ENCODE measurements around the gene BRSK2. TPM values are rescaled to one million over a fixed set of nuclear protein-coding genes. Genes with fewer than 3 reads are reported as not detected.

The BRSK2 gene
- total RNA-seq, 1 donor from 2014 or later, result 0.59 TPM

DNA sequence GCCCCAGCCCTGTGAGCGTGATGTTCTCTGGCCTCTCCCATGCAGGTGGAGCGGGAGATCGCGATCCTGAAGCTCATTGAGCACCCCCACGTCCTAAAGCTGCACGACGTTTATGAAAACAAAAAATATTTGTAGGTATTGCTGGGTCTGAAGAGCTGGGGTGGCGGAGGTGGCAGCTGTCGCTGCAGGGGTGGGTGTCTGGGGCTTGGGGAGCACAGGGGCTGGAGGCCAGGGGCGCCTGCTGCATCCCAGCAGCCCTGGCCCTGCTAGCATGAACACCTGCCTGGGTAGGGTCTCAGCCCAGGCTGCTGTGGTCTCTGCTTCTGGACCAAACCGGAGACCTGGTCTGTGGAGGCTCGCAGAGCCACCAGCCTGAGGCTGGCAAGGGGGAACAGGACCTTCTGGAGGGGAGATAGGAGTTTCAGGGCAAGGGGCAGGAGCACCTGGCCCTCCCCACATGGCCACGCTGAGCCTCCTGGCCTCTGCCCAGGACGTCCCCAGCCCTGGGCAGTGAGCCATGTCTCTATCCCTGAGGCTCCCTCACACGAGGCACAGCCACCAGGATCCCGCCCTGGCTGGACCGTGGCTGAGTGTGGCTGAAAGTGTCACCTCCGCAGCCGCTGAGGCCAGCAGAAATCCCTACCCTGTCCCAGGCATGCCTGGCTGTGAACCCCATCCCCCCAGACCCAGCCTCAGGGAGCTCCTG is 48.7 kb downstream of the BRSK2 start:
- no peak for DNase-seq

- no peak for DNase-seq
These were observed 49.2 kb downstream of the BRSK2 start for GRCh38 chr11:1438967-1439330.

DNA sequence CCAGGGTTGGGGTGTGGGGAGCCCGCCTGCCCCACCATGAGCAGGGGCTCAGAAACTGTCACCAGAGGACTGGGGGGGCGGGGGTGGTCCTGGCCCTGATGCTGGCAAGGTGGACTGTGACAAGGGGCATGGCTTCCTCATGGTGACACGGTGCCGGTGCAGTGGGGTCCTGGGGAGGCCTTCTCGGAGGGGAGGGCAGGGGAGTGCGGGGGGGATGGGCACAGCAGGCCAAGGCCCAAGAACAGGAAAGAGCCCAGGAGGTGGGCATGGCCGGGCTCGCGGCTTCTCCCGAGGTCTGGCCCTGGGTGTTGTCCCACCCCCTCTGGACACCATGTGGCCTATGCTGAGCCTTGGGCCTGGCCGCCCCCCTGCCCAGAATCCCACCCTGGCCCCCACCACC is 49.6 kb downstream of the BRSK2 start:
- DNase-seq, result no peak

DNA sequence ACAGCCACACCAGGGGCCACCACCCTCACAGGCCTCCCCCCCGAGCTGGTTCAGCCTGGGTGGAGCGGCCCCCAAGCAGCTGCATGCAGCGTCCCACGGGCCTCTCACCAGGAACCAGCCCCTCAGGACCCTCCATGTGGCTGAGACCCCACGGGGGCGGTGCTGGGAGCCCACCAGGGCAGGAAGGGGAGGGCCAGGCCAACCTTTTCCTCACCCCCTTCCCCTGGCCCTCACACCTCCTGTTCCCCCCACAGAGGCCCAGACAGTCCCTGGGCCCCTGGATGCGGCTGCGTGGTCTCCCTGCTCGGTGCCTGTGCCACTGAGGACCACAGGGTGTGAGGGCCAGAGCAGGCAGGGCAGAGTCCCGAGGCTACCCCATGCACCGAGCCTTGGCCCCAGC is 50.3 kb downstream of the BRSK2 start:
- DNase-seq, result no peak

DNA sequence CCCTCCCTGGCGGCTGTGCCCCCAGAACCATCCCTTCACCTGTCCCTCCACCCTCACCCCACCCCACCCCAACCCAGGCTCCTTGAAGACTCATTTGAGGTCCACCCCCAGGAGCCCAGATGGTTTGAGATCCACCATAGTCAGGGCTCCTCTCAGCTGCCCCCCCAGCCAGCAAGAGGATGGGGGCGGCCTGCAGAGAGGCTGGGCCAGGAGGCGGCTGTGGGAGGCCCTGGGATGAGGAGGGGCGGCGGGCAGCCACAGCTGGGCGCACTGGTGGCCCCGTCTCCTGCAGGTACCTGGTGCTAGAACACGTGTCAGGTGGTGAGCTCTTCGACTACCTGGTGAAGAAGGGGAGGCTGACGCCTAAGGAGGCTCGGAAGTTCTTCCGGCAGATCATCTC is 50.8 kb downstream of the BRSK2 start:
- no peak for DNase-seq

- no peak for DNase-seq
These were observed 52.4 kb downstream of the BRSK2 start for GRCh38 chr11:1442163-1442562.

GRCh38 chr11:1442807-1443366 is 53.2 kb downstream of the BRSK2 start:
- DNase-seq, result no peak

GRCh38 chr11:1443737-1444136 is 54.0 kb downstream of the BRSK2 start:
- no peak for DNase-seq

GRCh38 chr11:1444321-1444720 is 54.6 kb downstream of the BRSK2 start:
- DNase-seq, result no peak

DNA sequence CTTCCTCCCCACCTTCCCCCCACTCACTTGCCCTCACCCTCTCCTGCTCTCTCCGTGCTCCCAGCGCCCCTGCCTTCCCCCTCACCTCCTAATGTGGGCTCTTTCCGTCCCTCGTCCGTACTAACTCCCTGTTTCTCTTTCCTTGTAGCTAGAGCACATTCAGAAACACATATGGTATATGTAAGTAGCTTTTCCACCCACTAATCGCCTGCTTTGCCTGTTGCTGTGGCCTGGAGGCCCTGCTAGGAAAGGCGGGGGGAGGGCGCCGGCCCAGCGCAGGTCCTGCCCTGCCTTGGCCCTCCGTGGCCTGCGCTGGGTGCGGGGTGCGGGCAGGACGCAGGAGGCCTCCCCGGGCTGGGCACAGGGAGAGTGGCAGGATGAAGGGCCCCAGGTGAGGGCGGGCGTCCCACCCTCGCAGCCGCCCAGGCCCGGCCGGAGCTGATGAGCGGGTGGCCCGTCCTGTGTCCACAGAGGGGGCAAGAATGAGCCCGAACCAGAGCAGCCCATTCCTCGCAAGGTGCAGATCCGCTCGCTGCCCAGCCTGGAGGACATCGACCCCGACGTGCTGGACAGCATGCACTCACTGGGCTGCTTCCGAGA is 55.2 kb downstream of the BRSK2 start:
- no peak for DNase-seq

DNA sequence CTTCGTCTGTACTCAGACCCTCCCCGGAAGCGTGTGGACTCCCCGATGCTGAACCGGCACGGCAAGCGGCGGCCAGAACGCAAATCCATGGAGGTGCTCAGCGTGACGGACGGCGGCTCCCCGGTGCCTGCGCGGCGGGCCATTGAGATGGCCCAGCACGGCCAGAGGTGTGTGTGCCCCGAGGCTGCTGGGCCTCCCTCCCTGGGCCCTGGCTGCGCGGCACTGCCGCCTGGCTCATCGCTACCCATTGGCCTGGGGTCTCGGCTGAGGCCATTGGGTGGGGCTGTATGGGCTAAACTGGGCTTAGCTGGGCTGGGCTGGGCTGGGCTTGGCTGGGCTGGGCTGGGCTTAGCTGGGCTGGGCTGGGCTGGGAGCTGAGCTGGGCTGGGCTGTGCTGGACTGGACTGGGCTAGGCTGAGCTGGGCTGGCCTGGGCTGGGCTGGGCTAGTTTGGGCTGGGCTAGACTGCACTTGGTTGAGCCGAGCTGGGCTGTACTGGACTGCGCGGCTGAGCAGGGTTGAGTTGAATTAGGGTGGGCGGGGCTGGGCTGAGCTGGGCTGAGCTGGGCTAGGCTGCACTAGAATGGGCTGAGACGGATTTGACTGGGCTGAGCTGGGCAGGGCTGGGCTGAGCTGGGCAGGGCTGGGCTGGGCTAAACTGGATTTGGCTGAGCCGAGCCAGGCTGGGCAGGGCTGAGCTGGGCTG is 56.2 kb downstream of the BRSK2 start:
- DNase-seq, result no peak

DNA sequence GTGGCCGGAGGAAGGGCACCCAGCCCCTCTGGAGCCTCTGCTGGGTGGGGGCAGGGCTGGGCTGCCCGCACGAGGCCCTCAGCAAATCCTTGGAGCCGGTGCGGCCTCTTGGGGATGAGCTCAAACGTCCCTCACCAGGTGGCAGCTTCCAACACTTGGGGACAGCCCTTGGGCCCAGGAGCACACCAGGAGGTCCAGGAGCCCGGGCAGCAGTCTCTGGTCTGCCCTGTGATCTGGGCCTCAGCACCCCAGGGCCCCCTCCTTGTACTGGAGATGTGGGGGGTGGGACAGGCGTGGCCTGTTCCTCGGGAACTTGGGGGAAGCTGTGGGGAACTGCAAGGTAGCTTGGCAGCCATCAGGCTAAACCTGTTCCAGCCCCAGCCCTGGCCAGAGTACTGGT is 56.9 kb downstream of the BRSK2 start:
- DNase-seq, result no peak

DNA sequence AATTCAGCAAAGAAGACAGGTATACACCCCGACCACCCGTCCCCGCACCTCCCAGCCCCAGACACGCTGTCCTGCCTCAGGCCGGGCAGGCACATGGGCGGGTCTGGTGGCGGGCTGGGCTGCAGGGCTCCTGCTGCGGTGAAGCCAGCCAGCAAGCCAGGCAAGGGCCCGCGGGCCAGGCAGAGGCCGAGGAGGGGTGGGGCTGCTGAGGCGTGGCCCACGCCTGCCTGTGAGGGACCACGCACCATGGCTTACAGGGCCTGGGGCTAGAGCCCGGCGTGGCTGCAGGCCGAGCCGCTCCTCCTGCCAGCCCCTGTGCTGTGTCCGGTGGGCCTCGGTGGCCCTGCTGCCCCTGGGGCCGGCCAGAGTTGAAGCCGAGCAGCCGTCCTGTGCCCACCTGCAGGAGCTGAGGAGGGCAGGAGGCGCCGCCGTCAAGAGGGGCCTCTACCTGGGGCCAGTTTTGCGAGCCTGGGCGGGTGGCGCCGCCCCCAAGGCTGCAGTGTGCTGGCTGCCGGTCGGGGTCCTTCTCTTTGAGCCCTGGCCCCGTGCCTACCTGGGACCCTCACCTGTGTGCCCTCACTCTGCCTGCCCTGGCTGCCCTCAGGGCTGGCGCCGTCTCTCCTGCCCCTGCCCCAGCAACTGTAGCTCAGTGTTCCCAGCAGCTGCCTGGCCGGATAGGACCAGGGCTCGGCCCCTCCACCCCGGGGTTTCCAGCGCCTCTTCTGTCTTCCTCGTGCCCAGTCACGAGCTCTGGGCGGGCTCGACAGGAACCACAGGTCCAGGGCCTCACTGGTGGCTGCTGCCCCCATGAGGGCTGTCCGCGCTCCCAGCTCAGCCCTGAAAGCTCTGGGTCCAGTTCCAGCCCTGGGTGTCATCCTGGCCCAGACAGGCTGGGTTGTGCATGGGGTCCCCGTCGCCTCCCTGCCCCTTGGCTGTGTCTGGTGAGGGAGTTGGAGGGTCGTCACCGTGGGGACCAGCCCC is 58.4 kb downstream of the BRSK2 start:
- no peak for DNase-seq

DNA sequence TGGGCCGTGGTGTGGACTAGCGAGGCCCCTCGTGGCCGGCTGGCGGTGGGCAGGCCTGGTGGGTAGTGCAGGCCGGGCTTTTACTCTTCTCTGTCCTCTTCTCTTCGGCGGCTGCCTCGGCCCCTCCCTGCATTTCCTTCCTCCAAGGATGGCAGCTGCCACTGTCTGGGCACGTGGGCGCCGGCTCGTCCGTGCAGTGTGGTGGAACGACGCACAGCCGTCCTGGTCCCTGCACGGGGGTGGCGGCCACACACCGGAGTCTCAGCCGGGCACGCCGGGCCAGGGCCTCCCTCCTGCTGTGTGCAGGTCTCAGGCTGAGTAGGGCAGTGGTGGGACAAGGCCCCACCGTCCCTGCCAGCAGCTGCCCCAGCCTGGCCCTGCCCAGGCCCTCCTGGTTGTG is 59.1 kb downstream of the BRSK2 start:
- DNase-seq, result no peak

DNA sequence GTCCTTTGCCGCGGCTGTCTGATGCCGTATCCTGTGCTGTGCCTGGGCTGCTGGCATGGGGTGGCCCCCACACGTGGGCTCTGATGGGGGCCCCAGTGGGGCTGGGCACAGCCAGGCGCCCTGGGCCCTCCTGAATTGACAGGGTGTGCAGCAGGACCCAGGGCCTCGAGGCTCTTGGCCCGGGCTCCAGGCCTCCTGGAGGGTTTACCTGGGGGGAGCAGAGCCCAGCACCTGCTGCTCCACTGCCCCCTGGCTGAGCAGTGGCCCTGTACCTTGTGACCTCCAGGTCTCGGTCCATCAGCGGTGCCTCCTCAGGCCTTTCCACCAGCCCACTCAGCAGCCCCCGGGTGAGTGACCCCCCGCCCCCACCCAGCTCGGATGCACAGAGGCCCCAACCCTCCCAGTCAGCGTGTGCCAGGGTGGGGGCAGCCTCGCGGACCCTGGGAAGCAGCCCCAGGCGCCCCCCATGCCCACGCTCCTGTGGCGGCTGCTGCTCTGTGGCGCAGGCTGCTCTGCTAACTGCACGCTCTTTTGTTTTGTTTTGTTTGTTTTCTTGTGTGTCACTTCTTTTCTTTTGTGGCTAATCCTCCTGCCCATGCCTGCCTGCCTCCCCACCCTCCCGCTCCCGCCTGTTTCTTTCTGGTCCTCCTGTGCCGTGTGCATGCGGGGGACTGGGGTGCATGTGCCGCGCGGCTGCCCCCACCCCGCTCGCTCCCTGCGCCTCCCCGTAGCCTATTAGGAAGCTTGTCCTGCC is 59.9 kb downstream of the BRSK2 start:
- DNase-seq, result no peak

- DNase-seq, result no peak
These were observed 60.7 kb downstream of the BRSK2 start for GRCh38 chr11:1450344-1450875.

DNA sequence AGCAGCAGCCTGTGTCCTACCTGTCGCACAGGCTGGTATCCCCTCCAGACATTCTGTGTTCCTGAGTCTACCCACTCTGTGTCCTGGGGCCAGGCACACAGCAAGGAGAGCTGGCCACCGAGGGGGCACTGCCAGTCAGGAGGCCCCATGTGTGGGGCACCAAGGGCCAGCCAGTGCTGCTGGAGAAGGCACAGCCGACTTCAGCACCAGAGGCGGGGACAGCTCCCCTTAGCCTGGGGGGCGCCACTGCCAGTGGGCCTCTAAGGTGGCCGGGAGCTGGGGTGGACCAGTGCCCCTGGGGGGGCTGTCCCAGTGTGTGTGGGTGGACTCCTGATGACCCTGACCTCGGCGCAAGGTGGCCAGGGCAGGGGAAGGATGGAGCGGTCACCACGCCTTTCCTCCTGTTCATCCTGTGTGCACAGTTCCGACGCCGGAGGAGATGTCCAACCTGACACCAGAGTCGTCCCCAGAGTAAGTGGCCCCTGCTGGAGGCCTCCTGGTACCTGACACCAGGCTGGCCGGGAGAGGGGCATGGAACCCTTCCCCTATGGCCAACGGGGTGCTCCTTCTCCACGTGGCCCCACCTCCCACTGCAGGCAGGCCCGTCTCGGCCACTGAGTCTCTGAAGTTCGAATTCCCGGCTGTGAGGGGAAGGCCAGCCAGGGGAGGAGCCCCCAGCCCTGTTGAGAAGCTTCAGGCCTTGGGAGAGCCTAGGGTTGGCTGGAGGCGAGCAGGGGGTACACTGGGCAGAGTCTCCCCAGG is 61.4 kb downstream of the BRSK2 start:
- DNase-seq, result no peak

DNA sequence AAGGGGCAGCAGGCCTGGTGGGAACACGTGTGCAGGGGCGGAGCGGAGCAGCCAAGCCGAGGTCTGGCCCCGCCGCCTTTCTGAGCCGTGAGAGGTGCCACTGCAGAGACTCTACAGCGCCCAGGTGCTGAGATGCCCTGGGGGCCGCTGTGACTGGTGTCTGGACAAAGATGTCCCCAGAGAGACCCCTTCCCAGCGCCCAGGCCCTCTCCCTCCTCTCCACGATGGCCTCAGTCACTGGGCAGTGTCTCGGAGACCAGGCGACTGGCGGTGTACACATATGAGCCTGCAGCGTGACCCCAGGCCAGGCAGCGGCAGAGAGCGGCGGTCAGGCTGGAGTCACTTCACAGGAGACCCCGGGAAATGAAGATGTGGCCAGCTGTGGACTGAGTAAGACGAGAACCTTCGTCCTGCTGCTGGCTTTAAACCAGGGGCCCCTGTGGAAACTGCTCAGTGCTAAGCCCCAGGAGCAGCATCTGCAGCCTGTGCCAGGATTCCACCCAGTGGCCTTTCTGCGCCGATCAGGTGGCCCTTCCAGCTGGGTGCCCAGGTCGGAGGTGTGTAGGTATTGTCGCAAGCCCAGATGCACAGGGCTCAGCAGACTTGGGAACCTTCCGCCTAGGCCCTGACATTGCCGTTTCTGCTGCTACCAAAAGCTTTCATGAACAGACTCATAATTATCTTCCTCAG is 62.2 kb downstream of the BRSK2 start:
- no peak for DNase-seq

DNA sequence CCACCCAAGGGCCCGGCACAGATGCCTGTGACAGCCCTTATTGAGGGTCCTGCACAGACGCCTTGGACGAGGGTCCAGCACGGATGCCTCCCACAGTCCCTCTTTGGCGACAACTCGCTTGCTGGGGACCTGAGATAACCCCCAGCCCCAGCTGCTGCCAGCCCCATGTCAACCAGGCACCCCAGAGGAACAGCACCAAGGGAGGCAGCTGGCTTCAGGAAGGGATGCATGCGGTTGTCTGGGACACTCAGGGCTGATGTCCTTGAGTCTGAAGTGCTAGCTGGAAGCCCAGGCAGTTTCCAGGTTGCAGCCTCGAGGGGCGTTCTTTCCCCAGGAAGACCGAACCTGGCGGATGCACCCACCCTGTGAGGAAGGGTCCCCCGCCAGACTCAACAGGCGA is 63.0 kb downstream of the BRSK2 start:
- DNase-seq, result no peak

- DNase-seq, result no peak
These were observed 63.9 kb downstream of the BRSK2 start for GRCh38 chr11:1453611-1454034.
